Right atrium auricular region (tissue), 2 donors: ENCODE data around the gene OLFML3. TPM values are rescaled to one million over a fixed set of nuclear protein-coding genes. Genes with fewer than 3 reads are reported as not detected.
A peak's percentile ranks its signal among the peaks of the same experiment; 100 is the strongest.

Experiments
- DNase-seq: peaks from one replicate; pipeline ENCODE4 v3.0.0-alpha.2; 2019; ENCODE audit warnings: low spot score
- H3K27ac ChIP-seq, 2 donors: fragments of 200-600 bp; sonication (generic); 1 replicate in 1 of 2; 2 replicates in 1 of 2; pipeline ENCODE4 v1.5.1; 2016 to 2019
- H3K27me3 ChIP-seq, 2 donors: fragments of 200-600 bp; sonication (generic); one replicate each; pipeline versions ENCODE4 v1.5.1 to v1.6.0; 2017 to 2019
- H3K36me3 ChIP-seq: fragments of 200-600 bp; sonication (generic); one replicate; pipeline ENCODE4 v1.5.1; 2016
- H3K4me1 ChIP-seq, 2 donors: fragments of 200-600 bp; sonication (generic); one replicate each; pipeline versions ENCODE4 v1.5.1 to v1.6.0; 2017 to 2019
- H3K4me3 ChIP-seq, 2 donors: fragments of 200-600 bp; sonication (generic); 1 replicate in 1 of 2; 2 replicates in 1 of 2; pipeline ENCODE4 v1.5.1; 2017 to 2019; ENCODE audit warnings: mild to moderate bottlenecking in 1 of 2, moderate library complexity in 1 of 2
- H3K9me3 ChIP-seq, 2 donors: fragments of 200-600 bp; sonication (generic); one replicate each; pipeline ENCODE4 v1.5.1; 2019
- CTCF ChIP-seq, 2 donors: fragments of 200-600 bp; sonication (generic); IDR thresholded peaks; one replicate each; pipeline ENCODE4 v1.5.1; 2019; ENCODE audit warnings: antibody characterized with exemption in 2 of 2
- total RNA-seq, 2 donors: library from RNA; depleted of rRNA; stranded (reverse); fragments of >200 nt; gene quantifications; one replicate each; pipeline ENCODE4 v1.1.0, GENCODE V29; 2016

The OLFML3 gene
- total RNA-seq, 2 donors from 2014 or later = 22.4 to 28.6 TPM

- no peaks in the 10 kb centered on the region for H3K27me3 ChIP-seq
- peak overlapping the region in 1 of 2 donors; percentile 21 for H3K4me3 ChIP-seq
- no peaks in the 10 kb centered on the region for H3K9me3 ChIP-seq
- DNase-seq = peak; percentile 79
- peak overlapping the region; percentile 51 to 63 for H3K27ac ChIP-seq
- no peak for TF ChIP-seq CTCF (IDR thresholded peaks at IDR 0.05)
- H3K4me1 ChIP-seq = peaks cover 0 to 49% of the 10 kb centered on the region in 2 donors
- H3K36me3 ChIP-seq = no peaks in the 10 kb centered on the region
These were observed 3.0 kb downstream of the OLFML3 start for GRCh38 chr1:113981962-113982931.

- Histone ChIP-seq H3K27me3 (no peaks in the 10 kb centered on the region), H3K4me1 (peaks cover 0 to 49% of the 10 kb centered on the region in 2 donors), H3K4me3 (peak overlapping the region in 1 of 2 donors; percentile 21), H3K36me3 (no peaks in the 10 kb centered on the region), H3K27ac (peak overlapping the region; percentile 51 to 63), H3K9me3 (no peaks in the 10 kb centered on the region)
- DNase-seq = no peak
- no peak for TF ChIP-seq CTCF (IDR thresholded peaks at IDR 0.05)
These were observed 3.7 kb downstream of the OLFML3 start for GRCh38 chr1:113982949-113983348.

- H3K4me1 ChIP-seq = peaks cover 0 to 46% of the 10 kb centered on the region in 2 donors
- H3K9me3 ChIP-seq = no peaks in the 10 kb centered on the region
- H3K27ac ChIP-seq = peak overlapping the region; percentile 51 to 63
- TF ChIP-seq CTCF (IDR thresholded peaks at IDR 0.05) = no peak
- DNase-seq = no peak
- H3K27me3 ChIP-seq = no peaks in the 10 kb centered on the region
- no peaks in the 10 kb centered on the region for H3K36me3 ChIP-seq
- peak overlapping the region in 1 of 2 donors; percentile 21 for H3K4me3 ChIP-seq
These were observed 4.1 kb downstream of the OLFML3 start for GRCh38 chr1:113983391-113983790.

- DNase-seq = no peak
- Histone ChIP-seq H3K9me3 (no peaks in the 10 kb centered on the region), H3K4me3 (no peak overlapping the region), H3K27ac (peak overlapping the region in 1 of 2 donors; percentile 63), H3K36me3 (no peaks in the 10 kb centered on the region), H3K4me1 (peaks cover 0 to 44% of the 10 kb centered on the region in 2 donors), H3K27me3 (no peaks in the 10 kb centered on the region)
- no peak for TF ChIP-seq CTCF (IDR thresholded peaks at IDR 0.05)
These were observed 4.6 kb downstream of the OLFML3 start for GRCh38 chr1:113983826-113984225.

GRCh38 chr1:113984710-113985109 is 5.4 kb downstream of the OLFML3 start:
- Histone ChIP-seq H3K27ac (no peak overlapping the region), H3K4me1 (peaks cover 0 to 38% of the 10 kb centered on the region in 2 donors), H3K4me3 (no peak overlapping the region), H3K9me3 (no peaks in the 10 kb centered on the region), H3K36me3 (no peaks in the 10 kb centered on the region), H3K27me3 (no peaks in the 10 kb centered on the region)
- no peak for TF ChIP-seq CTCF (IDR thresholded peaks at IDR 0.05)
- no peak for DNase-seq
